ENCODE measurements around the gene AHCYL1.

GRCh38 chr1:110034040-110034450 lies 49.5 kb downstream of the AHCYL1 start:
- TF ChIP-seq CTCF (IDR thresholded peaks at IDR 0.05; ENCODE audit: insufficient read depth, low read length, poor library complexity, severe bottlenecking) (no peak), EZH2phosphoT487 (conservative IDR thresholded peaks at IDR 0.05; ENCODE audit: low read length) (no peak)
